K562 (cell line): Measurements from ENCODE around the gene NTSR1. TPM values are rescaled to one million over a fixed set of nuclear protein-coding genes. Genes with fewer than 3 reads are reported as not detected.

Experiments used
- ATAC-seq: fragments of 200-7000 bp; cut with Tn5 transposase; 3 replicates; pipeline ENCODE4 v1.9.1; 2020; ENCODE audit warnings: moderate library complexity
- BruUV-seq: library from RNA; stranded (reverse); fragments of 400-500 nt; replicated peaks from 2 replicates; lab custom pipeline; 2021; lab: Mats Ljungman, UMichigan
- CTCF ChIA-PET: fragments of 300-600 bp; formaldehyde crosslinking; extraction: SDS; loops from one replicate; lab custom pipeline; 2021; ENCODE audit warnings: low intra/inter-chr PET ratio; lab: Yijun Ruan, JAX
- POLR2A ChIA-PET: fragments of 300-600, 350-650 bp; sonication (Branson Sonifier 250); formaldehyde crosslinking; extraction: SDS; loops from one replicate; lab custom pipeline; 2021; ENCODE audit warnings: antibody characterized with exemption, inconsistent platforms; lab: Yijun Ruan, JAX
- DNase-seq, 4 experiments: peaks; one replicate each; pipeline versions ENCODE4 v3.0.0 to v3.0.0-alpha.2; 2011 to 2018; ENCODE audit warnings: low spot score in 3 of 4, mixed read lengths in 3 of 4; ENCODE audit errors: extremely low read depth in 1 of 4
- FAIRE-seq: peaks from 2 replicates; lab custom pipeline; 2011; peaks lifted over from hg19 to GRCh38; lab: Jason Lieb, UNC
- H2AFZ ChIP-seq: 2 replicates; pipeline ENCODE4 v1.6.0; 2011; ENCODE audit warnings: low read depth, low read length, control low read depth, inconsistent platforms
- H3K27ac ChIP-seq: fragments of 200-600 bp; 3 replicates; pipeline ENCODE4 v1.8.0; 2011; ENCODE audit warnings: low read depth, mild to moderate bottlenecking, control low read depth, inconsistent platforms, low read length, moderate library complexity, mixed read lengths; ENCODE audit errors: extremely low read depth
- H3K27me3 ChIP-seq, 2 experiments: fragments of 300-600 bp in 1 of 2; 2 replicates in 1 of 2; 3 replicates in 1 of 2; pipeline versions ENCODE4 v1.6.0 to v1.8.0; 2011; ENCODE audit warnings: inconsistent platforms in 2 of 2, low read length in 2 of 2, mild to moderate bottlenecking in 1 of 2, mixed read lengths in 1 of 2, moderate library complexity in 1 of 2; ENCODE audit not compliant: control insufficient read depth in 2 of 2, insufficient read depth in 2 of 2
- H3K36me3 ChIP-seq: fragments of 300-600 bp; 3 replicates; pipeline ENCODE4 v1.8.0; 2011; ENCODE audit warnings: mild to moderate bottlenecking, low read length, inconsistent platforms; ENCODE audit not compliant: control insufficient read depth, insufficient read depth
- H3K4me1 ChIP-seq, 2 experiments: fragments of 200-600 bp in 1 of 2; replicated peaks in 1 of 2; 2 replicates in 1 of 2; 3 replicates in 1 of 2; pipeline versions ENCODE4 v1.5.1 to v1.8.0; 2011; ENCODE audit warnings: inconsistent platforms in 2 of 2, low read length in 2 of 2, mild to moderate bottlenecking in 1 of 2, mixed read lengths in 1 of 2, moderate library complexity in 1 of 2; ENCODE audit not compliant: control insufficient read depth in 2 of 2, insufficient read depth in 2 of 2
- H3K4me2 ChIP-seq: 2 replicates; pipeline ENCODE4 v1.6.1; 2011; ENCODE audit warnings: low read length, control low read depth, inconsistent platforms, mixed read lengths; ENCODE audit not compliant: insufficient read depth
- H3K4me3 ChIP-seq: fragments of 200-600 bp; sonication (generic), shearing (Covaris generic); 2 replicates; pipeline ENCODE4 v1.5.1; 2016; ENCODE audit warnings: control low read depth, inconsistent platforms
- H3K79me2 ChIP-seq: fragments of 200-600 bp; 3 replicates; pipeline ENCODE4 v1.8.0; 2011; ENCODE audit warnings: low read length, inconsistent platforms; ENCODE audit not compliant: control insufficient read depth, insufficient read depth
- H3K9ac ChIP-seq, 2 experiments: 2 replicates each; pipeline versions ENCODE4 v1.6.0 to v1.6.1; 2011; ENCODE audit warnings: low read depth in 2 of 2, low read length in 2 of 2, control low read depth in 1 of 2, inconsistent platforms in 1 of 2, mild to moderate bottlenecking in 1 of 2, mixed read lengths in 1 of 2; ENCODE audit not compliant: insufficient read depth in 1 of 2
- H3K9me1 ChIP-seq: one replicate; pipeline ENCODE4 v1.6.0; 2011; ENCODE audit warnings: inconsistent platforms, mild to moderate bottlenecking, low read length, moderate library complexity; ENCODE audit not compliant: control insufficient read depth, insufficient read depth
- H3K9me3 ChIP-seq: replicated peaks from 2 replicates; pipeline ENCODE4 v1.5.1; 2011; ENCODE audit warnings: low read depth, low read length, inconsistent platforms; ENCODE audit not compliant: control insufficient read depth, insufficient read depth
- H4K20me1 ChIP-seq: replicated peaks from 2 replicates; pipeline ENCODE4 v1.6.1; 2011; ENCODE audit warnings: low read length, inconsistent platforms, mixed read lengths; ENCODE audit not compliant: control insufficient read depth, insufficient read depth
- CHD1 ChIP-seq: fragments of 200-600 bp; sonication (generic); IDR thresholded peaks from one replicate; pipeline ENCODE4 v1.6.1; 2012; ENCODE audit warnings: mild to moderate bottlenecking, moderate library complexity, low read length, inconsistent platforms
- ELF2 ChIP-seq: fragments of 250-450 bp; sonication (Bioruptor Pico); IDR thresholded peaks from 2 replicates; pipeline ENCODE4 v1.5.0; 2021; ENCODE audit warnings: mild to moderate bottlenecking
- FOS ChIP-seq: IDR thresholded peaks from 3 replicates; pipeline ENCODE4 v1.6.1; 2011; ENCODE audit not compliant: insufficient read length; ENCODE audit errors: extremely low read depth
- FOXJ2 ChIP-seq: fragments of 200-800 bp; sonication (Bioruptor generic); IDR thresholded peaks from 2 replicates; pipeline ENCODE4 v1.6.1; 2016; ENCODE audit warnings: missing genetic modification characterization, missing compliant biosample characterization
- FOXK2 ChIP-seq, 2 experiments: fragments of 450-650 bp; IDR thresholded peaks in 1 of 2; conservative IDR thresholded peaks in 1 of 2; 2 replicates each; pipeline ENCODE4 v1.6.1; 2016; ENCODE audit warnings: low read depth in 2 of 2, mild to moderate bottlenecking in 1 of 2
- HNRNPLL ChIP-seq: fragments of 200-400 bp; formaldehyde crosslinking; IDR thresholded peaks from 2 replicates; pipeline ENCODE4 v1.6.1; 2017; ENCODE audit warnings: low read length, low read depth, mild to moderate bottlenecking; ENCODE audit not compliant: poor library complexity, severe bottlenecking
- HSF4 ChIP-seq: fragments of 250-450 bp; sonication (Bioruptor Pico); IDR thresholded peaks from 2 replicates; pipeline ENCODE4 v2.1.2; 2022; ENCODE audit warnings: mild to moderate bottlenecking, moderate library complexity, borderline replicate concordance
- MYC ChIP-seq, 2 experiments: fragments of 250-450 bp in 1 of 2; sonication (Bioruptor Pico) in 1 of 2; IDR thresholded peaks; 2 replicates each; pipeline versions ENCODE4 v1.5.1 to v1.6.1; 2012 to 2021; ENCODE audit warnings: low read depth in 2 of 2, borderline replicate concordance in 1 of 2, improper control_type of control experiment in 1 of 2, low read length in 1 of 2, mild to moderate bottlenecking in 1 of 2, moderate library complexity in 1 of 2
- RFX7 ChIP-seq: fragments of 250-450 bp; sonication (Bioruptor Pico); IDR thresholded peaks from 2 replicates; pipeline ENCODE4 v1.5.1; 2021; ENCODE audit warnings: mild to moderate bottlenecking
- TARDBP ChIP-seq: fragments of 450-650 bp; IDR thresholded peaks from 2 replicates; pipeline ENCODE4 v1.6.1; 2016
- ZNF444 ChIP-seq: fragments of 250-450 bp; sonication (Bioruptor Pico); IDR thresholded peaks from 2 replicates; pipeline ENCODE4 v1.4.0; 2020; ENCODE audit warnings: mild to moderate bottlenecking, moderate library complexity
- ZNF778 ChIP-seq: fragments of 450-650 bp; formaldehyde crosslinking; IDR thresholded peaks from 2 replicates; pipeline ENCODE4 v1.4.0; 2020; ENCODE audit warnings: mild to moderate bottlenecking, moderate library complexity
- WGBS: fragments of 100-300 bp; shearing (Covaris generic); methylation state at CpG from one replicate; pipeline ENCODE4 v1.1.6; 2016; ENCODE audit warnings: low coverage, mixed read lengths; ENCODE audit not compliant: insufficient coverage; ENCODE audit errors: missing lambda C conversion rate; 5-methylcytosine and 5-hydroxymethylcytosine counted together
- in situ Hi-C: fragments of 300-500 bp; cut with MboI; formaldehyde crosslinking; loops from 4 replicates; pipeline ENCODE4 v1.15.0; 2018; ENCODE audit warnings: inconsistent platforms, mixed read lengths
- intact Hi-C: fragments of 100-400 bp; cut with micrococcal nuclease; formaldehyde crosslinking; loops from 2 replicates; pipeline ENCODE4 v1.14.2; 2022
- polyA plus RNA-seq, 8 experiments: library from polyadenylated mRNA; depleted of rRNA in 4 of 8; stranded (reverse) in 5 of 8; unstranded in 3 of 8; fragments of >200 nt; fragmentation: Nextera tagmentation in 2 of 8; fragmentation: Illumina TruSeq in 1 of 8; extraction: Ambion mirVana in 2 of 8; extraction: Trizol in 1 of 8; gene quantifications; 2 replicates each; pipeline versions ENCODE4 v1.2.1 to v1.2.3, GENCODE V29; 2011 to 2014; ENCODE audit warnings: inconsistent platforms in 1 of 8, missing spikeins in 1 of 8
- total RNA-seq, 7 experiments: library from RNA; depleted of rRNA in 6 of 7; stranded (reverse); fragments of >200 nt in 6 of 7; fragmentation: Illumina TruSeq in 2 of 7; extraction: Trizol in 2 of 7; gene quantifications; 2 replicates each; pipeline versions ENCODE4 v1.2.1 to v1.2.3, GENCODE V29; 2011 to 2021; ENCODE audit warnings: low replicate concordance in 1 of 7
- TF ChIP-seq, protein P1 (sequence below): IDR thresholded peaks from 2 replicates; pipeline ENCODE4 v1.6.1; 2011; ENCODE audit not compliant: insufficient read length; ENCODE audit errors: extremely low read depth

NTSR1 gene
- total and polyA plus RNA-seq, 9 of the 15 experiments (the other 6 are each of a cell fraction or from before 2014, with no cell fraction given), result 0.04 to 0.40 (median 0.13) TPM; not detected in 3

- Histone ChIP-seq H3K4me2 (no peak overlapping the region), H3K36me3 (no peaks in the 10 kb centered on the region), H2AFZ (no peak overlapping the region), H3K9me3 (no peaks in the 10 kb centered on the region), H3K9me1 (peaks cover 4% of the 10 kb centered on the region), H3K27ac (no peak overlapping the region), H3K4me3 (no peak overlapping the region), H3K27me3 (peaks cover 0 to 18% of the 10 kb centered on the region in 2 experiments; a peak in 3 of 5 replicates), H4K20me1 (peaks cover 19% of the 10 kb centered on the region), H3K4me1 (peaks cover 0 to 46% of the 10 kb centered on the region in 2 experiments; a peak in 3 of 5 replicates), H3K79me2 (no peaks in the 10 kb centered on the region), H3K9ac (peak overlapping the region in 1 of 2 experiments; percentile 52; a peak in 2 of 4 replicates)
- 33% methylated on average over 8 of the region's 8 CpGs for WGBS
- DNase-seq (no peak), FAIRE-seq (peak; percentile 35), ATAC-seq (no peak)
- TF ChIP-seq FOXJ2, result no peak
- TF ChIP-seq ZNF778, result no peak
- TF ChIP-seq FOS, result no peak
- TF ChIP-seq TARDBP, result no peak
- no peak for TF ChIP-seq RFX7 (CRISPR knock-in tag)
- no peak for TF ChIP-seq ZNF444 (CRISPR knock-in tag)
- TF ChIP-seq CHD1, result no peak
- no peak for TF ChIP-seq HNRNPLL
- no peak for TF ChIP-seq MYC (IDR thresholded peaks at IDR 0.05; ENCODE audit: low read depth, low read length)
- no peak for TF ChIP-seq MYC (CRISPR knock-in tag; IDR thresholded peaks at IDR 0.05; ENCODE audit: borderline replicate concordance, low read depth)
- no peak for TF ChIP-seq FOXK2 (conservative IDR thresholded peaks at IDR 0.05 in 1 of 2, IDR thresholded peaks at IDR 0.05 in 1 of 2; ENCODE audit: low read depth in 2 of 2)
- no peak for TF ChIP-seq HSF4 (CRISPR knock-in tag)
- no peak for TF ChIP-seq ELF2 (CRISPR knock-in tag)
- TF ChIP-seq, protein P1, sequence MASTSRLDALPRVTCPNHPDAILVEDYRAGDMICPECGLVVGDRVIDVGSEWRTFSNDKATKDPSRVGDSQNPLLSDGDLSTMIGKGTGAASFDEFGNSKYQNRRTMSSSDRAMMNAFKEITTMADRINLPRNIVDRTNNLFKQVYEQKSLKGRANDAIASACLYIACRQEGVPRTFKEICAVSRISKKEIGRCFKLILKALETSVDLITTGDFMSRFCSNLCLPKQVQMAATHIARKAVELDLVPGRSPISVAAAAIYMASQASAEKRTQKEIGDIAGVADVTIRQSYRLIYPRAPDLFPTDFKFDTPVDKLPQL, result no peak
- ChIA-PET POLR2A (interaction anchor here (0.5 to 1.5 kb wide), 2 partner anchors 18 to 265 kb away, joined by 3 to 4 read pairs; no protein-coding TSS in a partner anchor), CTCF (no interaction called here)
- in situ Hi-C loops, result no loop called here
- BruUV-seq, result no TSS peak
- intact Hi-C loops, result no loop called here
Observed at GRCh38 chr20:62768234-62768546, 59.6 kb downstream of the NTSR1 start.
